Ishikawa (cell line): ENCODE measurements around the gene STX4.

Experiments used
- CEBPB ChIP-seq: IDR thresholded peaks from 2 replicates; pipeline ENCODE4 v1.6.1; 2012
- CREB1 ChIP-seq: IDR thresholded peaks from 2 replicates; pipeline ENCODE4 v1.6.1; 2012; ENCODE audit warnings: low read depth
- EGR1 ChIP-seq: IDR thresholded peaks from 2 replicates; pipeline ENCODE4 v1.6.1; 2012
- EP300 ChIP-seq: IDR thresholded peaks from 2 replicates; pipeline ENCODE4 v1.6.1; 2012; ENCODE audit warnings: borderline replicate concordance
- FOXM1 ChIP-seq: IDR thresholded peaks from 2 replicates; pipeline ENCODE4 v1.6.1; 2012; ENCODE audit warnings: low read depth, borderline replicate concordance
- MAX ChIP-seq: IDR thresholded peaks from 2 replicates; pipeline ENCODE4 v1.6.1; 2012
- NFIC ChIP-seq: IDR thresholded peaks from 2 replicates; pipeline ENCODE4 v1.6.1; 2012
- RAD21 ChIP-seq: IDR thresholded peaks from 2 replicates; pipeline ENCODE4 v1.6.1; 2012; ENCODE audit warnings: low read depth
- REST ChIP-seq: IDR thresholded peaks from 2 replicates; pipeline ENCODE4 v1.6.1; 2012; ENCODE audit warnings: low read depth, mild to moderate bottlenecking
- TAF1 ChIP-seq: IDR thresholded peaks from 2 replicates; pipeline ENCODE4 v1.6.1; 2012; ENCODE audit warnings: low read depth, mild to moderate bottlenecking
- TCF12 ChIP-seq: IDR thresholded peaks from 2 replicates; pipeline ENCODE4 v1.6.1; 2012; ENCODE audit warnings: low read depth
- TEAD4 ChIP-seq: IDR thresholded peaks from 2 replicates; pipeline ENCODE4 v1.6.1; 2012
- USF1 ChIP-seq: IDR thresholded peaks from 2 replicates; pipeline ENCODE4 v1.6.1; 2012
- YY1 ChIP-seq: IDR thresholded peaks from 2 replicates; pipeline ENCODE4 v1.6.1; 2012; ENCODE audit warnings: low read depth
- ZBTB7A ChIP-seq: IDR thresholded peaks from 2 replicates; pipeline ENCODE4 v1.6.1; 2012; ENCODE audit warnings: low read depth

STX4 gene

GRCh38 chr16:31082368-31083045, 49.1 kb downstream of the STX4 start:
- no peak for TF ChIP-seq CEBPB
- TF ChIP-seq TEAD4: no peak
- peak; percentile 63 for TF ChIP-seq TCF12
- TF ChIP-seq ZBTB7A: peak; percentile 36; the same call in 1 of the 2 replicates
- 0 out of 2 replicates have a peak, but pooled peaks have one; percentile 6 for TF ChIP-seq RAD21

GRCh38 chr16:31083081-31083480, 49.7 kb downstream of the STX4 start:
- TF ChIP-seq REST (no peak), TEAD4 (no peak), RAD21 (no peak), ZBTB7A (no peak)

- TF ChIP-seq MAX (no peak), CEBPB (no peak), REST (no peak), USF1 (no peak), TCF12 (no peak), TAF1 (no peak), ZBTB7A (no peak), TEAD4 (no peak), CREB1 (no peak)
Observed at GRCh38 chr16:31083556-31083955, 50.2 kb downstream of the STX4 start.

GRCh38 chr16:31083981-31084380, 50.6 kb downstream of the STX4 start:
- TF ChIP-seq ZBTB7A: no peak
- no peak for TF ChIP-seq EGR1
- TF ChIP-seq REST: no peak
- no peak for TF ChIP-seq TAF1
- no peak for TF ChIP-seq FOXM1

- TF ChIP-seq CREB1: no peak
- TF ChIP-seq USF1: no peak
- no peak for TF ChIP-seq CEBPB
- no peak for TF ChIP-seq RAD21
- TF ChIP-seq NFIC: no peak
- no peak for TF ChIP-seq FOXM1
- TF ChIP-seq ZBTB7A: no peak
- no peak for TF ChIP-seq TEAD4
- TF ChIP-seq TAF1: no peak
- TF ChIP-seq EGR1: no peak
- no peak for TF ChIP-seq YY1
- TF ChIP-seq EP300: no peak
- no peak for TF ChIP-seq TCF12
- TF ChIP-seq REST: no peak
- TF ChIP-seq MAX: no peak
Observed at GRCh38 chr16:31084584-31085302, 51.4 kb downstream of the STX4 start.
